Measurements from ENCODE around the gene GMDS.

GMDS gene

GRCh38 chr6:1775441-1775840 is 470.0 kb downstream of the GMDS start:
- Histone ChIP-seq H3K27ac (no peak overlapping the region), H3K4me3 (ENCODE audit: low read depth, low read length) (no peak overlapping the region), H3K9me3 (ENCODE audit: control insufficient read depth, low read length) (no peaks in the 10 kb centered on the region), H3K4me2 (ENCODE audit: low read length) (no peak overlapping the region), H3K4me1 (no peaks in the 10 kb centered on the region), H2AFZ (no peak overlapping the region), H3K27me3 (ENCODE audit: control insufficient read depth, insufficient read depth, low read length) (no peaks in the 10 kb centered on the region), H3K79me2 (no peaks in the 10 kb centered on the region), H3K36me3 (ENCODE audit: control insufficient read depth, insufficient read depth, low read length) (no peaks in the 10 kb centered on the region), H3K9ac (no peak overlapping the region)
- TF ChIP-seq CTCF (IDR thresholded peaks at IDR 0.05), result no peak

DNA sequence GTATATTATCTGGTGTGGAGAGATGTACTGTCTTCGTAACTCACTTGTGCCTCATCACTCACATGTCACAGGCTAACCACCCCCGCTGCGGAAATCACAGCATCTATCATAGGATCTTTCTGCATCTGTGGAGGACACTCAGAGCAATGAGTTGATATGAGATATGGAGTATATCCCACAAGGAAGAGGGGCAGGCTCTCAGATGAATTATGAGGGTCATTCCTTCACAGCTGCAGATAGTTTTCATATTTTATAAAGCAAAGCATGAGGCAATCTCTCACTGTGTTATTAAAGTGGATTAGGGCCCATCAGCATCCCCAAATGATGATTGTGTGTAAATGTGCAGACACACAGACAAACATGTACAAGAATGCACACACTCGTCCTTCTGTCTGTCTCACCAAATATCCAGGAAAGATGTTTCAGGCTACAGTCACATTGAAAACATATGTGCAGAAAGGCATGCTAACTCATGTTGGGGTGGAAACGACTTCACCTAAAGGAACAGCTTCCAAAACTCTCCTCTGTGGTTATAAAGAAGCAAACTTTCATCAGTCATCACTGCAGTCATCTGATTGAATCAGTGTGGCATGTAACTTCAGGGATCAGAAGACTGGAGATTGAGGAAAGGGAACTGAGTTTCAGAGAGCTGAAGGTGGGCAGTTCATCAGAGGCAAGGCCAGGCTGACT is 471.0 kb downstream of the GMDS start:
- no peaks in the 10 kb centered on the region for H3K79me2 ChIP-seq
- H3K4me1 ChIP-seq, result no peaks in the 10 kb centered on the region
- H3K9ac ChIP-seq, result no peak overlapping the region
- H3K27me3 ChIP-seq (ENCODE audit: control insufficient read depth, insufficient read depth, low read length), result no peaks in the 10 kb centered on the region
- no peak overlapping the region for H3K4me3 ChIP-seq (ENCODE audit: low read depth, low read length)
- no peak overlapping the region for H3K27ac ChIP-seq
- H3K36me3 ChIP-seq (ENCODE audit: control insufficient read depth, insufficient read depth, low read length), result no peaks in the 10 kb centered on the region
- no peaks in the 10 kb centered on the region for H3K9me3 ChIP-seq (ENCODE audit: control insufficient read depth, low read length)
- TF ChIP-seq CTCF (IDR thresholded peaks at IDR 0.05), result no peak
- no peak overlapping the region for H2AFZ ChIP-seq
- no peak overlapping the region for H3K4me2 ChIP-seq (ENCODE audit: low read length)

DNA sequence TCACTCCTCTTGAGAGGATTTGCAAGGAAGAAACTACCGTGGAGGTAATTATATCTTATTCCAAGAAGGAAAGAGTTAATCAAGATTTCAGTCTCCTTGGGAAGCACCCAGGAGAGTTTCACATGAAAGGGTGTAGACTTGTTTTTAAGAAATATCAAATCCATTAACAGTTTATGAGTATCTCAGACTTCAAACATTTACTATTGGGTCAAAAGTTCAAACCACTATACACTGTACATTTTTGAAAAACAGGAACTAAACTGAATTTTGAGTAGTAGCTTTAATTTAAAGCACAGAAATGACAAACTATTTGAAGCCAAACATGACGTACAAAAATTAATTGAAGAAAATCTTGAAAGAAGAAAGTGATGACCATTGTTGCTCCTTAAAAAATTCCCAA is 471.7 kb downstream of the GMDS start:
- no peak overlapping the region for H3K4me3 ChIP-seq (ENCODE audit: low read depth, low read length)
- no peak for TF ChIP-seq CTCF (IDR thresholded peaks at IDR 0.05)

DNA sequence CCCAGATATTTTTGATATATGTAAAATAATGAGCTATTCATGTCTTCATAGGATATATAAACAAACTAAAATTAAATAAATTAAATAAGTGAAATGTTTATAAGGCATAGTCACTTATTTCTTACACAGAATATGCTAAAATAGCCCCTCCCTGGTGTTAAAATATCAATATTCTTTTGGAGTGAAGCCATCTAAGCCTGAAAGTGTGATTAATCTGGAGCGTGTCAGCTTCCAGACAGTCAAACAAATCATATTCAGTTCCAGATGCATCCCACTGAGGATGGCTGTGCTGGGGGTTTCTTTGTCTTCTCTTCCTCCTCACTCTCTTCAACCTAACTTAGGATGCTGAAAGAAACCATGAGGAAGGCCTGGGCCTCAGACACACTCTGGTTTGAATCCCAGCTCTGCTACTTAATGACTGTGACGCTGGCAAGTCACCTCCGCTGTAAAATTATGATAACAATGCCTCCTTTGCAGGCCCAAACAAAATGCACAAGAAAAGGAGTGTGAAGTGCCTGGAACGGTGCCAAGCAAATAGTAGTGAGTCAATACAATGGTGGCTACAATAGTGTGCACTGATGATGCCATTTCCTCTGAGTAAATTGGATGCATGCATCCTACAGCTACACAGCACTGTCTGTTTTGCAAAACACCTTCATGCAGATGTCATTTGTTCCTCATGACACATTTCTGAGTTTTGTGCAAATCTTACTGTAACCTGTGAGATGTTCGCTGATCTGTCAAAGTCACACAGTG is 474.3 kb downstream of the GMDS start:
- Histone ChIP-seq H3K4me1 (no peaks in the 10 kb centered on the region), H3K27ac (no peak overlapping the region), H3K79me2 (no peaks in the 10 kb centered on the region), H3K4me3 (ENCODE audit: low read depth, low read length) (no peak overlapping the region), H3K36me3 (ENCODE audit: control insufficient read depth, insufficient read depth, low read length) (no peaks in the 10 kb centered on the region), H3K27me3 (ENCODE audit: control insufficient read depth, insufficient read depth, low read length) (no peaks in the 10 kb centered on the region), H3K9ac (no peak overlapping the region), H3K4me2 (ENCODE audit: low read length) (no peak overlapping the region), H2AFZ (no peak overlapping the region), H3K9me3 (ENCODE audit: control insufficient read depth, low read length) (no peaks in the 10 kb centered on the region)
- TF ChIP-seq CTCF (IDR thresholded peaks at IDR 0.05), result no peak

More for the DNA sequence above, 471.7 kb downstream of the GMDS start:
- Histone ChIP-seq H3K4me2 (ENCODE audit: low read length) (no peak overlapping the region), H2AFZ (no peak overlapping the region), H3K27ac (no peak overlapping the region), H3K27me3 (ENCODE audit: control insufficient read depth, insufficient read depth, low read length) (no peaks in the 10 kb centered on the region), H3K79me2 (no peaks in the 10 kb centered on the region), H3K9me3 (ENCODE audit: control insufficient read depth, low read length) (no peaks in the 10 kb centered on the region), H3K36me3 (ENCODE audit: control insufficient read depth, insufficient read depth, low read length) (no peaks in the 10 kb centered on the region), H3K9ac (no peak overlapping the region), H3K4me1 (no peaks in the 10 kb centered on the region)
